ENCODE results near the gene CHST11.

DNA sequence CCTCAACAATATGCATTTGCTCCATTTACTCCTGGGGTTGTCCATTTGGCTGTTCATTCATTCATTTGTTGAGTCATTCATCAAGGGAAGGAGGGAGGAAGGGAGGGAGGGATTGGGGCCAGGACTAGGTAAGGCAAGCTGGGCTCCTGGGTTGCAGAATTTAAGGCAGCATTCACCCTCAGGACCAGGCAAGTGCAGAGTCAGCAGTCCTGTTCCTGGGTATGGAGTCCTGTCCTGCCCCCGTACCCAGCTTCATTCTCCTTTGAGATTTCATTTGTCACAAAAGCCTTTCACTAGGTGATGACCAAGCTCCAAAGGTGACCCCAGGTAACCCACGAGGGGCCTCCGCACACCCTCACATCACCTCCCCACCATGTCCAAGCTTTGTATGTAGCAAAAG is 178.1 kb downstream of the CHST11 start:
- TF ChIP-seq, protein P1, sequence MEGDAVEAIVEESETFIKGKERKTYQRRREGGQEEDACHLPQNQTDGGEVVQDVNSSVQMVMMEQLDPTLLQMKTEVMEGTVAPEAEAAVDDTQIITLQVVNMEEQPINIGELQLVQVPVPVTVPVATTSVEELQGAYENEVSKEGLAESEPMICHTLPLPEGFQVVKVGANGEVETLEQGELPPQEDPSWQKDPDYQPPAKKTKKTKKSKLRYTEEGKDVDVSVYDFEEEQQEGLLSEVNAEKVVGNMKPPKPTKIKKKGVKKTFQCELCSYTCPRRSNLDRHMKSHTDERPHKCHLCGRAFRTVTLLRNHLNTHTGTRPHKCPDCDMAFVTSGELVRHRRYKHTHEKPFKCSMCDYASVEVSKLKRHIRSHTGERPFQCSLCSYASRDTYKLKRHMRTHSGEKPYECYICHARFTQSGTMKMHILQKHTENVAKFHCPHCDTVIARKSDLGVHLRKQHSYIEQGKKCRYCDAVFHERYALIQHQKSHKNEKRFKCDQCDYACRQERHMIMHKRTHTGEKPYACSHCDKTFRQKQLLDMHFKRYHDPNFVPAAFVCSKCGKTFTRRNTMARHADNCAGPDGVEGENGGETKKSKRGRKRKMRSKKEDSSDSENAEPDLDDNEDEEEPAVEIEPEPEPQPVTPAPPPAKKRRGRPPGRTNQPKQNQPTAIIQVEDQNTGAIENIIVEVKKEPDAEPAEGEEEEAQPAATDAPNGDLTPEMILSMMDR (IDR thresholded peaks at IDR 0.05): no peak
- TF ChIP-seq POLR2A (IDR thresholded peaks at IDR 0.05) (no peak), EP300 (IDR thresholded peaks at IDR 0.05) (no peak)

Measured in sigmoid colon (tissue), 4 donors.